GM21786 (cell line): ENCODE data around the gene MYLK3.
"Not testable (repeated sequence)": the region's sequence is repeated elsewhere in the genome, so short reads cannot be mapped to it uniquely, and the experiment has no call there.

Source experiments
- ATAC-seq: cut with Tn5 transposase; IDR thresholded peaks from one replicate; pipeline ENCODE4 v1.9.1; 2021; ENCODE audit not compliant: unreplicated experiment

MYLK3 gene

DNA sequence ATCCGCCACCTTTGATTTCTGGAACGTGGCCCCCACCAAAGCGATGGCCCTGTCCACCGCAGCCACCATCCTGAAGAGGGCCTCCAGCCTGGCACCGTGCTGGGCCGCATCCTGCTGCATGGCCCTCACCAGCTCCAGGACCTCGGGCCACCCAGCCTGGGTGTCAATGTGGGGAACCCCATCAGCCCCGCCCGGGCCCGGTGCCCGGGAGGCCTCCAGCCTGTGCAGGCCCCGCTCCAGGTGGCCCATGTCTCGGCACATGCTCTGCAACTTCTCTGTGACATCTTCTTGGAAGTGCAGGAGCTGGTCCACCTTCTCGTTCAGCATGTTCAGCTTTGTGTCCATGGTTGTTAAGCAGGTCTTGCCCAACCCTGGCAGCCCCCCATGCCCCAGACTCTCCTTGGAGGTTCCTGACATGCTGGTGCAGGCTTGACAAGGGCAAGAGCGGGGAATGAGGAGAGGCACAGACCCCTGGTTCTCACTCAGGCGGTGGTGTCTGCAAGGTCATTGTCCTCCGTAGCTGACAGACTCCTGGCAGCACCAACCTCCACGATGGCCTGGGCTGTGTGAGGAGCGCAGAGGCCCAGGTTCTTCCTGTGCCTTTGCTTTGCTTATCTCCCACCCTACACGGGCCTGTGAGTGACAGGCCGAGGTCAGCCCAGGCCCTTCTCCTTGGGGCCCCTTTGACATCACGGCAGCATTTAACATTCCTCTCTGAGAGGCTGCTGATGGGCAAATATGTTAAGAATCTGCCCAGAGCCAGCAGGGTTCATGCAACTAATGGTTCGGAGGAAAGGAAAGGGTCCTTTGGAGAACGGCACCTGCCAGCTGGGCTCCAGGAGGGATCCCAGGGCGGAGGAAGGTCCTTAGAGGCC lies at the start of gene MYLK3:
Gene MYLK3, minus strand, starts transcription at position 568 of the 875 bp plus-strand sequence. Its CDS starts 151 bp downstream, at position 417.
- no peak for ATAC-seq

DNA sequence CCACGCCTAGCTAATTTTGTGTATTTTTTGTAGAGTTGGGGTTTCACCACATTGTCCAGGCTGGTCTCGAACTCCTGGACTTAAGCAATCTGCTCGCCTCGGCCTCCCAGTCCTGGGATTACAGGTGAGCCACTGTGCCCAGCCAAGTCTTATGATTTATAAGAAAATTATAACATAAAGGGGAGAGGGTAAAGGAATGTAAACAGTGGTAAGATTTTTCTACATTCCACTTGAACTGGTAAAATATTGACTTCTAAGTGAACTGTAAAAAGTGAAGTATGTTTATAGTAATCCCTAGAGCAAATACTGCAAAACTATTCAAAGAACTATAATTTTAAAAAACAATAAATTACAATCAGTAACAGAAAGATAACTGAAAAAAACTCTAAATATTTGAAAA lies 49.4 kb upstream of the MYLK3 start:
- no peak for ATAC-seq

DNA sequence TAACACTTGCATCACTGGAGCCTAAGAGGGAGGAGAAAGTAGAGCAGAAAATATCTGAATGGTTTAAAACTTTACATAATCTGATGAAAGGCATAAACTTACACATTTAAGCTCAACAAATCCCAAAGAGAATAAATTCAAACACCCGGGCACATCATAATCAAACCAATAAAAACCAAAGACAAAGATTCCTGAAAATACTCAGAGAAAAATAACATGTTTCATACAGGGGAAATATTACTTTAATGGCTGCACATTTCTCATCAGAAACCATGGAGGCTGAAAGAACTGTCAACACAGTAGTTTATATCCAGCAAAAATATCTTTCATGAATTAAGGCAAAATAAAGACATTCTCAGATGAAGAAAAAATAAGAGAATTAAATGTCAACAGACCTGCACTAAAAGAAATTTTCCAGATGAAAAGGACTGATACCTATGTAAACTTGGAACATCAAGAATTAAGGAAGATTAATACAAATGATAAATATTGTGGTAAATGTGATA lies 48.7 kb upstream of the MYLK3 start:
- ATAC-seq = no peak

DNA sequence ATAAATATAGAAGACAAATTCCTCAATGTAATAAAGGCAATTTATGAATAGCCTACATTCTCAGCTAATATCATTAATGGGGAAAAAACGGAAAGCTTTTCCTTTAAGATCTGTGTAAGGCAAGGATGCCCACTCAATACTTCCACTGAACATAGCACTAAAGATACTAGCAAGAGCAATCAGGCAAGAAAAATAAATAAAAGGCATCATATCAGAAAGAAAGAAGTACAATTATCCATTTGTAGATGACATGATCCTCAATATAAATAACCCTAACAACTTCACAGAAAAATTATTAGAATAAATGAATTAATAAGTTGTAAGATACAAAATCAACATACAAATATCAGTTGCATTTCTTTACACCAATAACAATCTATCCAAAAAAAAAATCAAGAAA lies 45.7 kb upstream of the MYLK3 start:
- ATAC-seq = no peak

DNA sequence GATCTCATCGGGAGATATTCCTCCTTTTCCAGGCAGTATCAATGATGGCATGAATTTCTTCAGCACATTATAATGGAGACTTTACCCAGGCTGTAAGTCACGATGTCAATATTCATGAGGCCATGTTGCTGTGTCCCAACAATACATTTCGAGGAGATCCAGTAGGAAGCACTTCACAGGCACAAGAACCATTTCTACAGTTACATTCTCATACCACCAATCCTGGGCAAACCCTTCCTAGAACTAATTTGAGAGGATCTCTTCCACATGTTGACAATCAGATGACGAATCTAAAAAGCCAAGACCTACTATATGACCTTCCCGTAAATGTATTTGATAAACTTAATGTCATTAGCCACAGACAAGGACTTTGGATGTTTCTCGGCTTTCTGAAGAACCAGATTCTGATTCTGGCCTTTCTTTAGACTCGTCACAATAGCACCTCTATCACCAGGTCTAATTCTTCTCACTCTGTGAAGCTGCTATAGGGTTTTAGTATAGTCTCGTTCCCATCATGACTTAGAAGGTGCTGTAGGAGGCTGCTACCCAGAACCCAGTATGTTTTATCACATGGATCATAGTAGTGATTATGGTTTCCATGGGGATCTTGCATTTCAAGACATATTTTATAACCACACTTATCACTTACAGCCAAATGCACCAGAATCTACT lies 42.6 kb upstream of the MYLK3 start:
- no peak for ATAC-seq

DNA sequence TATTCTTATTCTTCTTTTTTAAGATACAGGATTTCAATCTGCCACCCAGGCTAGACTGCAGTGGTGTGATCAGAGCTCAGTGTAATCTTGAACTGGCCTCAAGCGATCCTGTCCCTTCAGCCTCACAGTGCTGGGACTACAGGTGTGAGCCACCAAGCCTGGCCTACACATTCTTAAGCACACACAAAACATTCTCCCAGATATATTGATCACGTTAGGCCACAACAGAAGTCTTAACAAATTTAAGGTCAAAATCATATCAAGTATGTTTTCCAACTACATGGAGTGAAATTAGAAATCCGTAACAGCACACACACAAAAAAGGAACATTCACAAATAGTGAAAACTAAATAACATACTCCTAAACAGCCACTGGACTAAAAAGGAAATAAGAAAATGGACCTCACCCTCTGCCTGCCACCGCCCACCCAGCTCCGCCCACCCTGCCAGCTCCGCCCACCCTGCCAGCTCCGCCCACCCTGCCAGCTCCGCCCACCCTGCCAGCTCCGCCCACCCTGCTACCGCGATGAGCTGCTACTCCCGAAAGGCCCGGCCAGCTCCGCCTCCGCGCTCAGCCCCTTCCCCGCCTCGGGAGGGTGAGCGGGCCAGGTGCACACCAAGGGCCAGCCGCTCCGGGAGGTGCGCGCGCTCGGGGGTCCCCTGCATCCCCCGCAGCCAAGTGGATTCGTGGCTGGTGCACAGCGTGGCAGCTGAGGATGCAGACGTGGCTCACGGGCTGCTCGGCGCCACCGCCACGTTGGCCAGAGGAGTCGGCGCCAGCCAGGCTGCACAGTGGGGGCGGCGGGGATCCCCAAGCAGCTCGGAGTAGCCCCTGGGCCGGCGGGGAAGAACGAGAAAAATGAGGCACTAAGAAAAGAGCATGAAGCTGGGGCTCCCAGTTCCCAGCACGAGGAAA lies 41.6 kb upstream of the MYLK3 start:
- peak; percentile 75 for ATAC-seq

DNA sequence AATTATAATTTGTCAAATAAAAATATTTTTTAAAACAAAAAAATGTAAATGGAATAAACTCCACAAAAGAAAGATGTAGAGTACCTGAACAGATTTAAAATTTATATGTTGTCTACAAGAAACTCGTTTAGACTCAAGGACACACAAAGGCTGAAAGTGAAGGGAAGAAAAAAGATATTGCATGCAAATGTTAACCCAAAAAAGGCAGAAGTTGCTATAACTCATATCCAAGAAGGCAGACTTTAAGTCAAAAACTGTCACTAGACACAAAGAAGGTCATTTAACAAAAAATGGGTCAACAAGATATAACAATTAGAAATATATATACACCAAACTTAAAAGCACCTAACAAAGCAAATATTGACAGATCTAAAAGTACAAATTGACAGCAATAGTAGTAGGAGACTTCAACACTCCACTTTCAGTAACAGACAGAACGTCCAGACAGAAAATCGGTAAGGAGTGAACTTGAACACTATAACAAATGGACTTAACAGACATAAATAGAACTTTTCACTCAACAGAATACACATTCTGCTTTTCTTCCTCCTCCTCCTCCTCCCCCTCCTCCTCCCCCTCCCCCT lies 40.8 kb upstream of the MYLK3 start:
- ATAC-seq = no peak

DNA sequence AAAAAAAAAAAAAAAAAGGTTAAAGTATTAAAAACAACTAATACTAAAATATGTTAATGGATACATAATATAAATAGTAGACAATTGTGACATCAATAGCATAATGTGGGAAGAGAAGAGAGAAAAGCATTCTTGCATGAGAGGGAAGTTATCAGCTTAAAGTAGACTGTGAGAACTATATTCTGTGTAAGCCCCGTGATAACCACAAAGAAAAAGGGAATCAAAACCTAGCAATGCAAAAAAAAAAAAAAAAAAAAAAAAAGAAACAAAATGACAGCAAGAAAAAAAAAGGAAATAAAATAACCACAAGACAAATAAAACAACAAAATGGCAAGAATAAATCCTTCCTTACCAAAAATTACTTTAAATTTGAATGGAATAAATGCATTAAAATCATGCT lies 39.8 kb upstream of the MYLK3 start:
- peak; percentile 31 for ATAC-seq

DNA sequence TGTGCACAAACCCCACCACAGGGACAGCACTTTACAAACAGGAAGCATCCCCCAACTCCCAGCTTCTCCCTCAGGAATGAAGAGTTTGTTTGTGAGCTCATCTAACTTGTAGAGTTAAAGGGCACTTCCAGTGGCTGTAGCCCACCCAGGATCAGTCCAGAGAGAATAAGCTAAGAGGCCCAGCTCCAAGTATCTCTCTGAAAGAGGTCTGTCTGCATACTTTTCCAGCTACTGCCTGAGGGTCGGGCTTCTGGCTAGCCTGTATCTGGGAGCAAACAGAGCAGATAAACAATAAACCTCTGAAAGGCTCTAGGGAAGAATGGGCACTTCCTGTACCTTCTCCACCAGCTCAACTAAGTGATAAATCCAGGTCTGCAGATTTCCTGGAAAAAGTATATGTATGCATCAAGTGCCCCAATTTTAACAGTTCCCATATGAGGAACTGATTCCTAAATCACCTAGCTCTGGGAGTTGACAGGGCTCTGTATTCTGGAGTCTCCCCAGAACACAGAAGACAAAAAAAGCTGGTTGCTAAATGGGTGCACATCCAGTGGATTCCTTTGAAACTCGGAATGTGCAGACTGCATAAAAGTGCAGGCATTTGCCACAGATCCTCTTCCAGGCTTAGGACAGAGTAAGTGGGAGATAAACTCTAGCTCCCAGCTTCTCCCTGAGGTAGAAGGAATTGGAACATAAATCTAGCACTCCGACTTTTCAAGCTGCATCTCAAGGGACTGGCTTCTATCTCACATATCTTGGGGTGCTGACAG lies 37.1 kb upstream of the MYLK3 start:
- no peak for ATAC-seq

DNA sequence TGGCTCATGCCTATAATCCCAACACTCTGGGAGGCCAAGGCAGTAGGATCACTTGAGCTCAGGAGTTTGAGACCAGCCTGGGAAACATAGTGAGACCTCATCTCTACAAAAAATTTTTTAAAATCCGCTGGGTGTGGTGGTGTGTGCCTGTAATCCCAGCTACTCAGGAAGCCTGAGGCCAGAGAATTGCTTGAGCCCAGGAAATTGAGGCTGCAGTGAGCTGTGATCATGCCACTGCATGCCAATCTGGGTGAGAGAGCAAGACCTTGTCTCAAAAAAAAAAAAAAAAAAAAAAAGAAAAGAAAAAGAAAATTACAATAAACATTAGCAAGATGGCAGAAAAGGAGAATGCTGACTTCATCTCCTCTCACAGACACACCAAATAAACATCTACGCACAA lies 36.4 kb upstream of the MYLK3 start:
- ATAC-seq = not testable (repeated sequence)

DNA sequence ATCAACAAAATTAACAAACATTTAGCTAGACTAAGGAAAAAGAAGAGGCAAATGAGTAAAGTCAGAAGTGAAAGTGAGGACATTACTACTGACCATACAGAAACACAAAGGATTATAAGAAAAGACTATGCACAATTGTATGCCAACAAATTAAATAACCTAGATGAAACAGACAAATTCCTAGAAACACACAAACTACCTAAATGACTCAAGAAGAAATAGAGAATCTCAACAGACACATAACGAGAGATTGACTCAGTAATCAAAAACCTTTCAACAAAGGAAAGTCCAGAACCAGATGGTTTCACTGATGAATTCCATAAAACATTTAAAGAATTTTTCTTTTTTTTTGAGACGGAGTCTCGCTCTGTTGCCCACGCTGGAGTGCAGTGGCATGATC lies 35.7 kb upstream of the MYLK3 start:
- ATAC-seq = no peak

DNA sequence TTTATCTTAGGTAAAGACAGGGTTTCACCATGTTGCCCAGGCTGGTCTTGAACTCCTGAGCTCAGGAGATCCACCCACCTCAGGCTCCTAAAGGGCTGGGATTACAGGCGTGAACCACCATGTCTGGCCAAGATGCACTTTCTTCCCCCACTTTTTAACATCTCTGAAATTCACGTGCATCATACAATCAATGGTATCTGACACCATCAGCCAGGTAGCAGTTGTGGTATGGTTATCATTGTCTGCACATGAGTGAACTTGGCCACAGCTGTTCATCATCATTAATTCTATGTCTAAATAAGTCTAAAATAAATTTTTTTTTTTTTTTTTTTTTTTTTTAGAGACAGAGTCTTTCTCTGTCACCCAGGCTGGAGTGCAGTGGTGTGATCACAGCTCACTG lies 34.2 kb upstream of the MYLK3 start:
- no peak for ATAC-seq

DNA sequence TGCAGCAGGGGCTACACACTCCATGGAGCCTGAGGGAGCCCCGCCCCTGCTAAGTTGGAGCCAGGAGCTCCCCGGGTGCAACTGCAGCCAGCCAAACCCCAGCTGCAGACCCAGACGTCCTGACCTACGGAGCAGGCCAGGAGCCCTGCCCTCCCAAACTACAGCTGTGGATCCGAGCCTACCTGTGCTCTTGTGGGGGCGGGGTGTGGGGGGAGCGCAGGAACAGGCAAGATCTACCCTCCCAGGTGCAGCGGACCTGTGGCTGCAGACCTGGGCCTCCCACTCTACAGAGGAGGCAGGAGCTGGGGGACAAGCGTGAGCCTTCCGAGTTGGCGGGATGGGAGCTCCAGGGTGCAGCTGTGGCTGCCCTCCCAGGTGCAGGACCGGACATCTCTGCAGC lies 29.7 kb upstream of the MYLK3 start:
- ATAC-seq = no peak

DNA sequence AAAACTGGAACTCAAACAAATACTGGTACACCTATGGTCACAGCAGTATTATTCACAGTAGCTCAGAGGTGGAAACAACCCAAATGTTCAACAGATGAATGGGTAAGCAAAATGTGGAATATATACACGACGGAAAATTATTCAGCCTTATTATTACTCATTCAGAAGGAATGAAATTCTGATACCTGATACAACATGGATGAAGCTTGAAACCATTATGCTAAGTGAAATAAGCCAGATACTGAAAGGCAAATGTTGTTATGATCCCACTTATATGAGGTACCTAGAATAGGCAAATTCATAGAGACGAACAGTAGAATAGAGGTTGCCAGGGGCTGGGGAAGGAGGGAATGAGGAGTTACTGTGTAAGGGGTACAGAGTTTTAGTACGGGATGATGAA lies 27.1 kb upstream of the MYLK3 start:
- ATAC-seq = no peak

DNA sequence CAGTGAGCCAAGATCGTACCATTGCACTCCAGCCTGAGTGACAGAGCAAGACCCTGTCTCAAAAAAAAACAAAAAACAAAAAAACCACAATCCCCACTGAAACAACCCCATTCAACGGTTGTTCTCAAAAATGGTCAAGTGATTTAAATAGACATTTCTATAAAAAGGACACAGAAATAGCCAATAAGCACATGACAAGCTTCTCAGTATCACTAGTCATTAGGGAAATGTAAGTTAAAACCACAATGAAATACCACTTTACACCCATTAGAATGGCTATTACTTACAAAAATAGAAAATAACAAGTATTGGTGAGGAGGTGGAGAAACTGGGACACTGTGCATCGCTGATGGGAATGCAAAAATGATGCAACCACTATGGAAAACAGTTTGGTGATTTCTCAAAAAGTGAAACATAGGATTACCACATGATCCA lies 26.6 kb upstream of the MYLK3 start:
- no peak for ATAC-seq

DNA sequence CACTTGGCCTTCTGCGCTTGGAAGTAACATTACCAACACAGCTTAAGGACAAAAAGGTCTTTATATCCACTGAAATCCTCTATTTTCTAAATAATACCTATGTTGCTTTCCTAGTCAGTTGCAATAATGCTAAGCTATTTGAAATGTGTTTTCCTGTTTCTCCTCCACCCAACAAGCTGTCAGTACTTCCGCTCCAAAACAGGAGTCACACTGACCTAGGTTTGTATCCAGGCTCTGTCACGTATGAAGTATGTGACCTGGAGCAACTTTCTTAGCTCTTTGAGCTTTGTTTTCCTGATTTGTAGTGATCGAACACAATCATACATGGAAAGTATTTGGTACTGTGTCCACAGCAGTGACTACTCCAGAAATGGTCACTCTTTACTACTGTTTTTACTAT lies 24.3 kb upstream of the MYLK3 start:
- ATAC-seq = no peak

DNA sequence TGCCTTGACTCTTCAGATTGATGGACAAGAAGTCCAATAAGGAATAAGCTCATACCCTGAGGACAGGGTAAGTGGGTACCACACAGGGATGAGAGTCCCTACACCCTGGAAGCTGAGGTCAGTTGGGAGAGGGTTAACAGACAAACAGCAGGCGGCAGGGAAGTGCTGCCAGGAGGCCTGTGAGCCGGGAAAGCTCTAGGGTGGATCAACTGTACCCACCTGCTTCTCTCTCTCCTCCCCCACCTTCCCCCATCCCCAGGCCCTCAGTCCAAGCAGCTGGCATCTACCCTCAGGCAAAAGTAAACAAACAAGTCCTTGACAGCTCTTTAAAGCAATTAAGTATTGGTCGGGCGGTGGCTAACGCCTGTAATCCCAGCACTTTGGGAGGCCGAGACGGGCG lies 20.7 kb upstream of the MYLK3 start:
- ATAC-seq = no peak

DNA sequence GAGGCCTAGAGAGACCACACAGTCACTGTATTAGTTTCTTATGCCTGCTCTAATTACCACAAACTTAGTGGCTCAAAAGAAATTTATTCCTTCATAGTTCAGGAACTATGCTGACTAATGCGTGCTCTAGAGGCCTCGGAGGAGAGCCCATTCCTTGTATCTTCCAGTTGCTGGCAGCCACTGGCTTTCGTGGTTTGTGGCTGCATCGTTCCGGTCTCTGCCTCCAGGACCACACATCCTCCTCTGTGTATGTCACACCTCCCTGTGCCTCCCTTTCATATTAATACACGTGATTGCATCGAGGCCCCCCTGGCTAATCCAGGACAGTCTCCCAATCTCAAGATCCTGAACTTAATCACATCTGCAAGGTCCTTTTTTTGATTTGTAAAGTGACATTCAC lies 16.9 kb upstream of the MYLK3 start:
- ATAC-seq = no peak

DNA sequence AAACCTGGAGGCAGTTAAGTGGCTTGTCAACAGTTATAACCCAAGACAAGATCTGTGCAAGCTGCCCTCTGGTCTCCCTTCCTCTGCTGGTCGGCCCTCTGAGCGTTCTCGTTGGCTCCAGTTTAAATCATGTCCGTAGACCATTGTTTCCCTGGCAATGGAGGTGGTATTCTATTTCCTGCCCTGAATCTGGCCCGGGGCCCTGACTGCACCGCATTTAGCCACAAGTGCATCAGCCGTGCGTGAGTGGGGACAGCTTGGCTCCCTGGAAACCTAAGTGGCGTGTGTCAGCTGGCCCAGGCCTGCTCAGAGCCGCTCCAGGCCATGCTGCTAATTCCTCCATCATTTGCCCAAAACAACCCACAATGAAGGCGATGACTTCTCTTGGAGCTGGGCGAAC lies 15.0 kb upstream of the MYLK3 start:
- no peak for ATAC-seq

DNA sequence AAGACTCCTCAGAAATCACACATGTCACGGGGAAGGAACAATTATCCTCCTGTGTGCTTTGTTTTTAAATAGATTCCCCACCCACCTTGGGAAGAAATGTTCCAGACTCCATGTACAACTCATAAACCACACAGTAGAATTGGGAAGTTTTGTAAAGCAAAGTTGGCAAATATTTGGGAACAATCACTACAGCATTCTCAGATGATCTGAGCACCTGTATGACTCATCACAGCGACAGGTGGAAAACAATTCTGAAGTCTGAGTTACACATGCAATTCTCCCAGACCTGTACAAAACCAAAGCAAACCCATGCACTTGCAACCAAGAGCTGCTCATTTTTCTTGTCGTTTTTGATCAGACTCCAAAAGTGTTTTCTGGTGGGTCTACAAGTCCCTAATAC lies 14.4 kb upstream of the MYLK3 start:
- no peak for ATAC-seq
